ENCODE results near the gene MXI1. TPM values are rescaled to one million over a fixed set of nuclear protein-coding genes. Genes with fewer than 3 reads are reported as not detected.

MXI1 gene
- total and polyA plus RNA-seq, 2 experiments from 2014 or later: 5.1 to 8.5 TPM

GRCh38 chr10:110259317-110259716 lies 51.9 kb downstream of the MXI1 start (continued):
- no peak for TF ChIP-seq ZNF462 (CRISPR knock-in tag; IDR thresholded peaks at IDR 0.05)
- TF ChIP-seq NANOG (IDR thresholded peaks at IDR 0.05; ENCODE audit: borderline replicate concordance): no peak
- no peak for TF ChIP-seq JUNB (IDR thresholded peaks at IDR 0.05; ENCODE audit: unreplicated experiment)
- TF ChIP-seq ETS1 (IDR thresholded peaks at IDR 0.05): no peak

DNA sequence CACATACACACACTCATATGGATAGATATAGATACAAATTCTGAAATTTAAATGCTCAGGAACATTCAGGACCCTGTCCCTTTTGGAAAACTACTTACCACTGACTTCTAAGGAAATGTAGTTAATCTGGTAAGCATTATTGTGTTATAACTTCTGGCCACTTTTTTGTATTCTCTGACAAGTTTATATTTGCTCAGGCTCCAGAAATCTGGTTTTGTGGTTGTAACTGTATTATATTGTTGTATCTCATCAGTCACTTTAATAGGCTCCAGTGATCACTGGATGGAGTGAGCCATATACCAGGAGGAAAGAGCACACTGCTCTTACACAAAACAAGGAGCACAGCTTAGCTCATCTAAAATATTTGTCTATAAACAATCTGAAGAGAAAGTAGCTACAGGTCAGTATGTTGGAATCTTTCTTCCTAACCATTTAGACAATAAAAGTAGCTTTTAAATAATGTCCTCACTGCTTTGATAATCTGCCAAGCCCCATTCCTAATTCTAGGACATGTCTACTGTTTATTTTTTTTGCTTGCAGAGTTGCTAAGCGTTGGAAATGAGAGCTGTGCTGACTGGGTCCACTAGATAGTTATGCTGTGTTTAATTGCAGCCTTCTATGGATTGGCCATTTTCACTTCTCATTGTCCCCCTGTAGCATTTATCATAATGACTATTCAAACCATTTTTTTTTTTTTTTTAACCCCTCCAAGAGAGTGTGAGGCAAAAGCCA lies 53.5 kb downstream of the MXI1 start:
- H3K4me3 ChIP-seq: no peak overlapping the region
- Mint-ChIP-seq H3K9me3 (peaks cover under 1% of the 10 kb centered on the region; the same call in 2 of the 3 replicates), H3K27me3 (ENCODE audit: insufficient read depth, low read depth, poor library complexity) (no peaks in the 10 kb centered on the region), H3K27ac (no peak overlapping the region), H3K36me3 (ENCODE audit: low read depth) (peaks cover under 1% of the 10 kb centered on the region; the same call in 2 of the 3 replicates), H3K4me3 (no peak overlapping the region), H3K4me1 (no peaks in the 10 kb centered on the region)
- DNase-seq (ENCODE audit: low spot score): no peak
- 0 out of 2 replicates have a peak, but pooled peaks cover 3% of the 10 kb centered on the region for H4K20me1 ChIP-seq (replicated peaks; ENCODE audit: insufficient read depth)
- no peak overlapping the region for H2AFZ ChIP-seq
- H3K9me2 ChIP-seq (ENCODE audit: insufficient read depth): no peaks in the 10 kb centered on the region
- H3K4me2 ChIP-seq: no peak overlapping the region
- no peaks in the 10 kb centered on the region for H3K27me3 ChIP-seq (ENCODE audit: insufficient read depth)
- no peaks in the 10 kb centered on the region for H3F3A ChIP-seq (replicated peaks; ENCODE audit: low read depth)
- H3K36me3 ChIP-seq (ENCODE audit: insufficient read depth): no peaks in the 10 kb centered on the region
- ATAC-seq: no peak
- H3K27ac ChIP-seq (ENCODE audit: low read depth): no peak overlapping the region
- H3K79me2 ChIP-seq (replicated peaks; ENCODE audit: insufficient read depth): no peaks in the 10 kb centered on the region
- H3K4me1 ChIP-seq (ENCODE audit: insufficient read depth): no peaks in the 10 kb centered on the region
- TF ChIP-seq POLR2AphosphoS5 (IDR thresholded peaks at IDR 0.05; ENCODE audit: low read depth) (no peak), EZH2phosphoT487 (IDR thresholded peaks at IDR 0.05; ENCODE audit: unreplicated experiment) (no peak), ZNF462 (CRISPR knock-in tag; IDR thresholded peaks at IDR 0.05) (no peak), ZNF331 (CRISPR knock-in tag; IDR thresholded peaks at IDR 0.05; ENCODE audit: low read depth) (no peak), JUNB (IDR thresholded peaks at IDR 0.05; ENCODE audit: unreplicated experiment) (no peak), EZH2 (IDR thresholded peaks at IDR 0.05; ENCODE audit: low read depth, unreplicated experiment) (no peak)

All from GM23338 (cell line).